Measurements from ENCODE around the gene YAP1.
A peak's percentile ranks its signal among the peaks of the same experiment; 100 is the strongest.

The YAP1 gene

GRCh38 chr11:102085864-102086551 is 24.2 kb upstream of the YAP1 start:
- no peak for ATAC-seq
- TF ChIP-seq TOX (CRISPR knock-in tag; IDR thresholded peaks at IDR 0.05; ENCODE audit: borderline replicate concordance) (no peak), TCF4 (CRISPR knock-in tag; IDR thresholded peaks at IDR 0.05; ENCODE audit: borderline replicate concordance) (no peak), ZNF8 (CRISPR knock-in tag; IDR thresholded peaks at IDR 0.05) (no peak), BACH2 (CRISPR knock-in tag; IDR thresholded peaks at IDR 0.05; ENCODE audit: borderline replicate concordance) (no peak), GLIS3 (CRISPR knock-in tag; IDR thresholded peaks at IDR 0.05) (no peak)

- TF ChIP-seq TOX (CRISPR knock-in tag; IDR thresholded peaks at IDR 0.05; ENCODE audit: borderline replicate concordance) = no peak
- no peak for TF ChIP-seq ZNF565 (CRISPR knock-in tag; conservative IDR thresholded peaks at IDR 0.05; ENCODE audit: low read depth)
- TF ChIP-seq CSDC2 (CRISPR knock-in tag; IDR thresholded peaks at IDR 0.05) = no peak
- TF ChIP-seq CREB5 (CRISPR knock-in tag; IDR thresholded peaks at IDR 0.05; ENCODE audit: low read depth) = no peak
- TF ChIP-seq ZFP3 (CRISPR knock-in tag; IDR thresholded peaks at IDR 0.05) = no peak
- TF ChIP-seq PATZ1 (CRISPR knock-in tag; IDR thresholded peaks at IDR 0.05; ENCODE audit: borderline replicate concordance) = no peak
- no peak for TF ChIP-seq ESRRG (CRISPR knock-in tag; IDR thresholded peaks at IDR 0.05)
- no peak for TF ChIP-seq ARNTL (CRISPR knock-in tag; IDR thresholded peaks at IDR 0.05; ENCODE audit: borderline replicate concordance, low read depth)
- TF ChIP-seq PPARA (CRISPR knock-in tag; IDR thresholded peaks at IDR 0.05; ENCODE audit: borderline replicate concordance) = no peak
- no peak for TF ChIP-seq TSHZ2 (CRISPR knock-in tag; IDR thresholded peaks at IDR 0.05)
- no peak for TF ChIP-seq ZC3H10 (CRISPR knock-in tag; IDR thresholded peaks at IDR 0.05)
- no peak for TF ChIP-seq TCF4 (CRISPR knock-in tag; IDR thresholded peaks at IDR 0.05; ENCODE audit: borderline replicate concordance)
- TF ChIP-seq GLIS3 (CRISPR knock-in tag; IDR thresholded peaks at IDR 0.05) = no peak
- no peak for TF ChIP-seq CSRNP3 (CRISPR knock-in tag; IDR thresholded peaks at IDR 0.05)
- TF ChIP-seq RARB (CRISPR knock-in tag; IDR thresholded peaks at IDR 0.05) = no peak
- no peak for TF ChIP-seq SNAI2 (CRISPR knock-in tag; IDR thresholded peaks at IDR 0.05)
- TF ChIP-seq POU6F1 (CRISPR knock-in tag; IDR thresholded peaks at IDR 0.05; ENCODE audit: borderline replicate concordance, low read depth) = no peak
- TF ChIP-seq ZNF70 (CRISPR knock-in tag; IDR thresholded peaks at IDR 0.05) = no peak
- TF ChIP-seq ZFP30 (CRISPR knock-in tag; IDR thresholded peaks at IDR 0.05) = no peak
- peak; percentile 51; the same call in 1 of the 3 replicates for ATAC-seq
Observed at GRCh38 chr11:102097186-102097585, 13.1 kb upstream of the YAP1 start.

GRCh38 chr11:102099755-102100154 is 10.5 kb upstream of the YAP1 start:
- ATAC-seq = no peak
- no peak for TF ChIP-seq TCF4 (CRISPR knock-in tag; IDR thresholded peaks at IDR 0.05; ENCODE audit: borderline replicate concordance)
- TF ChIP-seq ZFP3 (CRISPR knock-in tag; IDR thresholded peaks at IDR 0.05) = no peak
- no peak for TF ChIP-seq ZC3H10 (CRISPR knock-in tag; IDR thresholded peaks at IDR 0.05)
- no peak for TF ChIP-seq POU6F1 (CRISPR knock-in tag; IDR thresholded peaks at IDR 0.05; ENCODE audit: borderline replicate concordance, low read depth)
- no peak for TF ChIP-seq CSRNP3 (CRISPR knock-in tag; IDR thresholded peaks at IDR 0.05)
- TF ChIP-seq ARNTL (CRISPR knock-in tag; IDR thresholded peaks at IDR 0.05; ENCODE audit: borderline replicate concordance, low read depth) = no peak
- no peak for TF ChIP-seq ISL1 (CRISPR knock-in tag; IDR thresholded peaks at IDR 0.05)
- no peak for TF ChIP-seq PATZ1 (CRISPR knock-in tag; IDR thresholded peaks at IDR 0.05; ENCODE audit: borderline replicate concordance)
- TF ChIP-seq BACH2 (CRISPR knock-in tag; IDR thresholded peaks at IDR 0.05; ENCODE audit: borderline replicate concordance) = no peak
- TF ChIP-seq CSDC2 (CRISPR knock-in tag; IDR thresholded peaks at IDR 0.05) = no peak
- no peak for TF ChIP-seq GLIS3 (CRISPR knock-in tag; IDR thresholded peaks at IDR 0.05)
- TF ChIP-seq ZFP30 (CRISPR knock-in tag; IDR thresholded peaks at IDR 0.05) = no peak

Data from SK-N-SH treated with all-trans-retinoic acid at 6 μM for 48 hours (cell line).